ENCODE results near the gene MAP3K13. TPM values are rescaled to one million over a fixed set of nuclear protein-coding genes. Genes with fewer than 3 reads are reported as not detected.
A peak's percentile ranks its signal among the peaks of the same experiment; 100 is the strongest.

Gene MAP3K13
- total and polyA plus RNA-seq, 2 of the 13 experiments (the other 11 are each of a cell fraction or from before 2014, with no cell fraction given): 24.2 to 26.5 TPM

- TF ChIP-seq ZNF496 (CRISPR knock-in tag; IDR thresholded peaks at IDR 0.05; ENCODE audit: insufficient replicate concordance) (no peak), ETS1 (CRISPR knock-in tag; IDR thresholded peaks at IDR 0.05) (no peak), FOXK2 (IDR thresholded peaks at IDR 0.05) (no peak), ZNF775 (CRISPR knock-in tag; IDR thresholded peaks at IDR 0.05; ENCODE audit: borderline replicate concordance) (no peak), CENPT (CRISPR knock-in tag; IDR thresholded peaks at IDR 0.05; ENCODE audit: low read depth) (no peak), RXRB (CRISPR knock-in tag; IDR thresholded peaks at IDR 0.05; ENCODE audit: borderline replicate concordance) (peak; percentile 89), NKX3-1 (CRISPR knock-in tag; IDR thresholded peaks at IDR 0.05) (no peak), ZNF460 (CRISPR knock-in tag; IDR thresholded peaks at IDR 0.05; ENCODE audit: borderline replicate concordance) (no peak), REXO4 (CRISPR knock-in tag; IDR thresholded peaks at IDR 0.05; ENCODE audit: borderline replicate concordance) (no peak), ZNF605 (CRISPR knock-in tag; IDR thresholded peaks at IDR 0.05) (no peak), CERS6 (CRISPR knock-in tag; IDR thresholded peaks at IDR 0.05) (no peak), HMG20B (CRISPR knock-in tag; conservative IDR thresholded peaks at IDR 0.05) (no peak), ADNP (CRISPR knock-in tag; IDR thresholded peaks at IDR 0.05) (no peak), RBM22 (optimal IDR thresholded peaks at IDR 0.05; ENCODE audit: low read length) (no peak)
- TF ChIP-seq, protein P1, sequence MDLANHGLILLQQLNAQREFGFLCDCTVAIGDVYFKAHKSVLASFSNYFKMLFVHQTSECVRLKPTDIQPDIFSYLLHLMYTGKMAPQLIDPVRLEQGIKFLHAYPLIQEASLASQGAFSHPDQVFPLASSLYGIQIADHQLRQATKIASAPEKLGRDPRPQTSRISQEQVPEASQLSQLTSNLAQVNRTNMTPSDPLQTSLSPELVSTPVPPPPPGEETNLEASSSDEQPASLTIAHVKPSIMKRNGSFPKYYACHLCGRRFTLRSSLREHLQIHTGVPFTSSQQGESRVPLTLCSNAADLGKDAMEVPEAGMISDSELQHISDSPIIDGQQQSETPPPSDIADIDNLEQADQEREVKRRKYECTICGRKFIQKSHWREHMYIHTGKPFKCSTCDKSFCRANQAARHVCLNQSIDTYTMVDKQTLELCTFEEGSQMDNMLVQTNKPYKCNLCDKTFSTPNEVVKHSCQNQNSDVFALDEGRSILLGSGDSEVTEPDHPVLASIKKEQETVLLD (CRISPR knock-in tag; IDR thresholded peaks at IDR 0.05; ENCODE audit: low read depth): no peak
These were observed 45.3 kb upstream of the MAP3K13 start (continued) for GRCh38 chr3:185317674-185318073.

All from HepG2 (cell line).